ENCODE measurements around the gene ELFN2.

Gene ELFN2

DNA sequence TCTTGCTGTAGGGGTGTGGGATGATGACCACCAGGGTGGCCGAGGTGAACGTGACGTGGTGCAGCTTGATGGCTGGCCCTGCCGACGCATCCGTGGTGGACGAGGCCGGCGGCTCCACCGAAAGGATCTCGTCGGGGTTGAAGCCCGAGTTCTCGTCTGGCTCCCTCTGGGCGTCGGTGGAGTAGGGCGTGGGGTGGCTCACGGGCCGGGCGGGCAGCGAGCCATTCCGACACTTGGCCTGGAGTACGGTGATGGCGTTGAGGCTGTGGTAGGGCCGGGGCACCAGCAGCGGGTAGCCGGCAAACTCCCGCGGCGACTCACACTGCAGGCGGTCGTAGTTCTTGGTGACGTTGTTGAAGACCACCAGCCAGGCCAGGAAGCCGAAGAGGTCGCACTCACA, 52.7 kb downstream of the ELFN2 start:
- no CpG with 5 or more reads among the region's 35 CpGs for WGBS (ENCODE audit: extremely low coverage, insufficient coverage, low lambda C conversion rate)
- H2BK5ac ChIP-seq (ENCODE audit: low read length), result no peak overlapping the region

DNA sequence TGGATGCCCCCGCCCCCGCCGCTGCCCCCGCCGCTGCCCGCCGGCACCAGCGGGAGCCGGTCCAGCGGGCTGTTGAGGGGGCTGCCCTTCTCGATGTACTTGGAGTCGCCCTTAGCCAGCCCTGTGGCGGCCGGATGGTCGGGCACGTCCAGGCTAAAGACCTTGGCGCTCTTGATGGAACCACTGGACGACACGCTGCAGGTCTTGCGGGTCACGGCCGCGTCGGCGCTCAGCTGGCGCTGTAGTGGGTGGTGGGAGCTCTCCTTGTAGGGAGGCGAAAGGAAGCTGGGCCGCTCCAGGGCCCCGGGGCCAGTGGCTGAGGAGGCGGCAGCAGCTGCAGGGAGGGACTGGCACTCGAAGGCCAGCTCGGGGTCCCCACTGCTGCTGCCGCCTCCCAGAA, 53.8 kb downstream of the ELFN2 start:
- WGBS (ENCODE audit: extremely low coverage, insufficient coverage, low lambda C conversion rate), result no CpG with 5 or more reads among the region's 33 CpGs
- H4K8ac ChIP-seq (ENCODE audit: low read depth, low read length), result no peak overlapping the region

More for the DNA sequence above, 52.7 kb downstream of the ELFN2 start:
- Histone ChIP-seq H2BK120ac (ENCODE audit: low read depth, low read length) (no peak overlapping the region), H3K23ac (ENCODE audit: low read length) (no peak overlapping the region), H3K27me3 (ENCODE audit: insufficient read depth, low read length, poor library complexity) (no peaks in the 10 kb centered on the region), H4K5ac (ENCODE audit: low read length) (no peak overlapping the region), H2BK15ac (replicated peaks; ENCODE audit: low read depth) (no peak overlapping the region), H3K18ac (ENCODE audit: low read length) (no peak overlapping the region), H4K8ac (ENCODE audit: low read depth, low read length) (no peak overlapping the region), H3K79me2 (ENCODE audit: control insufficient read depth, insufficient read depth, low read length) (no peaks in the 10 kb centered on the region), H3K4me2 (ENCODE audit: low read length) (no peak overlapping the region), H3K27ac (ENCODE audit: low read depth, low read length) (no peak overlapping the region), H3K4me1 (ENCODE audit: control insufficient read depth, low read depth, low read length) (no peaks in the 10 kb centered on the region), H3K56ac (ENCODE audit: low read length) (no peak overlapping the region), H3K9ac (ENCODE audit: low read length) (no peak overlapping the region), H3K36me3 (ENCODE audit: control insufficient read depth, insufficient read depth, low read length) (no peaks in the 10 kb centered on the region), H2AK5ac (ENCODE audit: low read length) (no peak overlapping the region), H3K79me1 (ENCODE audit: low read length) (no peaks in the 10 kb centered on the region), H3K4me3 (ENCODE audit: low read length) (no peak overlapping the region), H3K4ac (ENCODE audit: low read depth, low read length) (no peak overlapping the region)
- DNase-seq, result no peak

DNA sequence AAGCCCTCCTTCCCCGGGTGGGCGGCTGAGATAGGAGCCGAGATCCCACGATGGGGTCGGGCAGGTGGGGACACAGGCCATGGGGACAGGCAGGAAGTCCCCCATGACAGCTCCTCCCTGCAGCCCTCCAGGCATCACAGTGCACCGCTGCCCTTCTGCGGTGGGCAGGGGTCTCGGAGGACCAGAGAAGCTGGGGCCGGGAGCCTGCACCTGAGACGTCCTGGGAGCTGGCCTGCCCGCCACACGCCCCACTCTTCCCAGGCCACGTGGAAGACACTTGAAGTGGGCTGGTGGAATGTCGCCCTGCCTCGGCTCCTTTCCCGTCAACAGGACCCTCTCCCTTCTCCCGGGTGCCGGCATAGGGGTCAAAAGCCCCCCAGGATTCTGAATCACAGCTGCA, 55.4 kb downstream of the ELFN2 start:
- Histone ChIP-seq H3K27ac (ENCODE audit: low read depth, low read length) (no peak overlapping the region), H3K4me3 (ENCODE audit: low read length) (no peak overlapping the region), H3K79me1 (ENCODE audit: low read length) (no peaks in the 10 kb centered on the region), H2BK15ac (replicated peaks; ENCODE audit: low read depth) (no peak overlapping the region), H3K18ac (ENCODE audit: low read length) (no peak overlapping the region), H3K56ac (ENCODE audit: low read length) (no peak overlapping the region), H4K8ac (ENCODE audit: low read depth, low read length) (no peak overlapping the region), H2BK5ac (ENCODE audit: low read length) (no peak overlapping the region), H3K27me3 (ENCODE audit: insufficient read depth, low read length, poor library complexity) (no peaks in the 10 kb centered on the region), H2AK5ac (ENCODE audit: low read length) (no peak overlapping the region), H3K4me1 (ENCODE audit: control insufficient read depth, low read depth, low read length) (no peaks in the 10 kb centered on the region), H3K4me2 (ENCODE audit: low read length) (no peak overlapping the region), H3K79me2 (ENCODE audit: control insufficient read depth, insufficient read depth, low read length) (no peaks in the 10 kb centered on the region), H2BK120ac (ENCODE audit: low read depth, low read length) (no peak overlapping the region), H4K5ac (ENCODE audit: low read length) (no peak overlapping the region), H3K36me3 (ENCODE audit: control insufficient read depth, insufficient read depth, low read length) (no peaks in the 10 kb centered on the region), H3K23ac (ENCODE audit: low read length) (no peak overlapping the region), H3K4ac (ENCODE audit: low read depth, low read length) (no peak overlapping the region), H3K9ac (ENCODE audit: low read length) (no peak overlapping the region)
- no peak for DNase-seq
- no CpG with 5 or more reads among the region's 18 CpGs for WGBS (ENCODE audit: extremely low coverage, insufficient coverage, low lambda C conversion rate)

More for the DNA sequence above, 53.8 kb downstream of the ELFN2 start:
- H3K9ac ChIP-seq (ENCODE audit: low read length), result no peak overlapping the region
- H3K4me1 ChIP-seq (ENCODE audit: control insufficient read depth, low read depth, low read length), result no peaks in the 10 kb centered on the region
- no peak overlapping the region for H4K5ac ChIP-seq (ENCODE audit: low read length)
- no peaks in the 10 kb centered on the region for H3K79me2 ChIP-seq (ENCODE audit: control insufficient read depth, insufficient read depth, low read length)
- H2BK120ac ChIP-seq (ENCODE audit: low read depth, low read length), result no peak overlapping the region
- H3K79me1 ChIP-seq (ENCODE audit: low read length), result no peaks in the 10 kb centered on the region
- no peak overlapping the region for H3K27ac ChIP-seq (ENCODE audit: low read depth, low read length)
- H3K4me2 ChIP-seq (ENCODE audit: low read length), result no peak overlapping the region
- no peak overlapping the region for H2BK15ac ChIP-seq (replicated peaks; ENCODE audit: low read depth)
- H3K27me3 ChIP-seq (ENCODE audit: insufficient read depth, low read length, poor library complexity), result no peaks in the 10 kb centered on the region
- no peak overlapping the region for H3K56ac ChIP-seq (ENCODE audit: low read length)
- no peak overlapping the region for H3K23ac ChIP-seq (ENCODE audit: low read length)
- no peak overlapping the region for H2BK5ac ChIP-seq (ENCODE audit: low read length)
- no peak overlapping the region for H3K18ac ChIP-seq (ENCODE audit: low read length)
- no peak overlapping the region for H2AK5ac ChIP-seq (ENCODE audit: low read length)
- no peak overlapping the region for H3K4ac ChIP-seq (ENCODE audit: low read depth, low read length)
- no peak overlapping the region for H3K4me3 ChIP-seq (ENCODE audit: low read length)
- DNase-seq, result no peak
- no peaks in the 10 kb centered on the region for H3K36me3 ChIP-seq (ENCODE audit: control insufficient read depth, insufficient read depth, low read length)

DNA sequence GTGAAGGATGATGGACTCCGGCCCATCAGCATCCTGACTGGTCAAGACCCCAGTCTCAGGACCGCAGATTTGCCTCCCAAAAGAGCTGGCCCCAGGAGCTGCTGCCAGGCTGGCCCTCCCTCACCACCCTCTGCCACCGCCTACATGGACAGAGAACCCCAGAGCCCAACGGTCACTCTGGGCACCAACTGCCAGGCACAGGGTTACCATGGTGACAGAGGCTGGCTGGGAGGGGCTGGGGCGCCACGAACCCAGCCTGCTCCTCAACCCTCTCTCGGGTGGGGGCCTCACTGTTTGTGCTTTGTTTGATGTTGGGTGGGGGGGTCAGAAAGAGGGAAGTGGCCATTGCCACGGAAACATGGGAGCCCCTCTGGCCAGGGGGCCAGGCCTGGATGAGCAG, 55.8 kb downstream of the ELFN2 start:
- Histone ChIP-seq H4K8ac (ENCODE audit: low read depth, low read length) (no peak overlapping the region), H2BK5ac (ENCODE audit: low read length) (no peak overlapping the region), H4K5ac (ENCODE audit: low read length) (no peak overlapping the region), H2BK15ac (replicated peaks; ENCODE audit: low read depth) (no peak overlapping the region), H2AK5ac (ENCODE audit: low read length) (no peak overlapping the region), H3K4ac (ENCODE audit: low read depth, low read length) (no peak overlapping the region), H3K27me3 (ENCODE audit: insufficient read depth, low read length, poor library complexity) (no peaks in the 10 kb centered on the region), H3K36me3 (ENCODE audit: control insufficient read depth, insufficient read depth, low read length) (no peaks in the 10 kb centered on the region), H3K9ac (ENCODE audit: low read length) (no peak overlapping the region), H3K4me2 (ENCODE audit: low read length) (no peak overlapping the region), H3K18ac (ENCODE audit: low read length) (no peak overlapping the region), H3K56ac (ENCODE audit: low read length) (no peak overlapping the region), H3K4me3 (ENCODE audit: low read length) (no peak overlapping the region), H2BK120ac (ENCODE audit: low read depth, low read length) (no peak overlapping the region), H3K79me1 (ENCODE audit: low read length) (no peaks in the 10 kb centered on the region), H3K23ac (ENCODE audit: low read length) (no peak overlapping the region), H3K4me1 (ENCODE audit: control insufficient read depth, low read depth, low read length) (no peaks in the 10 kb centered on the region), H3K27ac (ENCODE audit: low read depth, low read length) (no peak overlapping the region), H3K79me2 (ENCODE audit: control insufficient read depth, insufficient read depth, low read length) (no peaks in the 10 kb centered on the region)
- WGBS (ENCODE audit: extremely low coverage, insufficient coverage, low lambda C conversion rate), result no CpG with 5 or more reads among the region's 8 CpGs
- DNase-seq, result no peak

DNA sequence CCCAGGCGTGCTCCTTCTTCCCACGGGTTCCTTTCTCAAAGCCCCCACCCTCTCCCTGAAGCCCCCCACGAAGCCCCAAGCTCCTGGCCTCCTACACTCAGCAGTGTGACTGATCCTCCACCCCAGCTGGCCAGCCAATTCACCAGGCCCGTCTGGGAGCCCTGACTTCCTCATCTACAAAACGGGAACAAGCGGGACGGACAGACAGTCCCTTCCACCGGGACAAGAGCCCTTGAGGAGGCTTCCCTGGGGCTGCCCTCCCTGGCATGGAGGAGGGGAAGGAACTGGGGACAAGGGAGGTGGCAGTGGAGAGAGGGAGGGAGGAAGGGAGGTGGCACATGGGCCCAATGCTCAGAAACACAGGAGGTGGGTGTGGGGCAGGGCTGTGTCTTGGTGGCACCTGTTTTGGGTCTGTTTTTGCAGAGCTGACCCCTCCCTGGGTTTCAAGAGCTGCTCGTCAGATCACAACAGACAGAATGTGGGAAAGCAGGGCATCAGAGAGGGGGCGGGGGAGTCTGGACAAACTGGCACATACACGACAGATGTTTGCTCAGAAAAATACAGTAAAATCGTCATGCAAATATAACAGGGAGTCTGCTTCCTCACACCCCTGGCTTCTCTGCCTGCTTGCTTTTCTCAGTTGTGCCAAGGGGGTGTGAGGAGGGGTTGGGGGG, 56.8 kb downstream of the ELFN2 start:
- no peak for DNase-seq
- H3K79me2 ChIP-seq (ENCODE audit: control insufficient read depth, insufficient read depth, low read length), result no peaks in the 10 kb centered on the region
- H3K27ac ChIP-seq (ENCODE audit: low read depth, low read length), result no peak overlapping the region
- H2BK120ac ChIP-seq (ENCODE audit: low read depth, low read length), result no peak overlapping the region
- no peak overlapping the region for H3K4ac ChIP-seq (ENCODE audit: low read depth, low read length)
- no peak overlapping the region for H4K8ac ChIP-seq (ENCODE audit: low read depth, low read length)
- no peak overlapping the region for H4K5ac ChIP-seq (ENCODE audit: low read length)
- no peak overlapping the region for H3K4me3 ChIP-seq (ENCODE audit: low read length)
- no peaks in the 10 kb centered on the region for H3K27me3 ChIP-seq (ENCODE audit: insufficient read depth, low read length, poor library complexity)
- no peaks in the 10 kb centered on the region for H3K4me1 ChIP-seq (ENCODE audit: control insufficient read depth, low read depth, low read length)
- no peak overlapping the region for H3K18ac ChIP-seq (ENCODE audit: low read length)
- H3K4me2 ChIP-seq (ENCODE audit: low read length), result no peak overlapping the region
- no peak overlapping the region for H3K23ac ChIP-seq (ENCODE audit: low read length)
- H3K9ac ChIP-seq (ENCODE audit: low read length), result no peak overlapping the region
- no CpG with 5 or more reads among the region's 12 CpGs for WGBS (ENCODE audit: extremely low coverage, insufficient coverage, low lambda C conversion rate)
- H2AK5ac ChIP-seq (ENCODE audit: low read length), result no peak overlapping the region
- H2BK15ac ChIP-seq (replicated peaks; ENCODE audit: low read depth), result no peak overlapping the region
- H2BK5ac ChIP-seq (ENCODE audit: low read length), result no peak overlapping the region
- H3K36me3 ChIP-seq (ENCODE audit: control insufficient read depth, insufficient read depth, low read length), result no peaks in the 10 kb centered on the region
- no peaks in the 10 kb centered on the region for H3K79me1 ChIP-seq (ENCODE audit: low read length)
- no peak overlapping the region for H3K56ac ChIP-seq (ENCODE audit: low read length)

DNA sequence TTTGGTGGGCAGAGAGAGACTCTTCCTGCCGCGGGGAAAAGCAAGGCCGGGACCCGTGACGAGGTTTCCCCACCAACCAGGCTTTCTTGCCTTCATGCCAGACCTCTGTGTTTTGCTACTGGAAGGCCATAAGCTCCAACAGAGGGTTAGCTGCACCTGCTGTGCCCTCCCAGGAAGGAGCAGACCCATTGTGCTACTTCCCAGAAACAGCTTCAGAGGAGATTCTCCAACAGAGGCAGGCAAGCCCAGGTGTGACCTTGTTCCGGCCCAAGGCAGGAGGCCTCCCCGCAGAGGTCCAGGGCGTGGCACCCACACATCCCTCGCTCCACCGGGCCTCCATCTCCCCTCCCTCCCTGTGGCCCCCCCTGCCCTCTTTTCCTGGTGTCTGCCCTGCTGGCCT, 57.8 kb downstream of the ELFN2 start:
- H3K79me2 ChIP-seq (ENCODE audit: control insufficient read depth, insufficient read depth, low read length), result no peaks in the 10 kb centered on the region
- WGBS (ENCODE audit: extremely low coverage, insufficient coverage, low lambda C conversion rate), result no CpG with 5 or more reads among the region's 10 CpGs
- no peak overlapping the region for H4K8ac ChIP-seq (ENCODE audit: low read depth, low read length)
- H3K27me3 ChIP-seq (ENCODE audit: insufficient read depth, low read length, poor library complexity), result no peaks in the 10 kb centered on the region
- H3K79me1 ChIP-seq (ENCODE audit: low read length), result no peaks in the 10 kb centered on the region
- H3K36me3 ChIP-seq (ENCODE audit: control insufficient read depth, insufficient read depth, low read length), result no peaks in the 10 kb centered on the region
- no peak overlapping the region for H3K56ac ChIP-seq (ENCODE audit: low read length)
- H3K23ac ChIP-seq (ENCODE audit: low read length), result no peak overlapping the region
- H3K27ac ChIP-seq (ENCODE audit: low read depth, low read length), result no peak overlapping the region
- no peak overlapping the region for H2BK120ac ChIP-seq (ENCODE audit: low read depth, low read length)
- no peak overlapping the region for H3K4me2 ChIP-seq (ENCODE audit: low read length)
- DNase-seq, result no peak
- no peak overlapping the region for H2BK5ac ChIP-seq (ENCODE audit: low read length)
- H2AK5ac ChIP-seq (ENCODE audit: low read length), result no peak overlapping the region
- H3K4ac ChIP-seq (ENCODE audit: low read depth, low read length), result no peak overlapping the region
- H3K4me1 ChIP-seq (ENCODE audit: control insufficient read depth, low read depth, low read length), result no peaks in the 10 kb centered on the region
- no peak overlapping the region for H3K4me3 ChIP-seq (ENCODE audit: low read length)
- H3K9ac ChIP-seq (ENCODE audit: low read length), result no peak overlapping the region
- no peak overlapping the region for H3K18ac ChIP-seq (ENCODE audit: low read length)
- no peak overlapping the region for H2BK15ac ChIP-seq (replicated peaks; ENCODE audit: low read depth)
- H4K5ac ChIP-seq (ENCODE audit: low read length), result no peak overlapping the region
